GM19324 (cell line): ENCODE data around the gene CEND1.

ENCODE experiments used
- ATAC-seq: cut with Tn5 transposase; IDR thresholded peaks from one replicate; pipeline ENCODE4 v1.9.1; 2021; ENCODE audit warnings: mild to moderate bottlenecking, moderate library complexity; ENCODE audit not compliant: unreplicated experiment, low FRiP score

The CEND1 gene

DNA sequence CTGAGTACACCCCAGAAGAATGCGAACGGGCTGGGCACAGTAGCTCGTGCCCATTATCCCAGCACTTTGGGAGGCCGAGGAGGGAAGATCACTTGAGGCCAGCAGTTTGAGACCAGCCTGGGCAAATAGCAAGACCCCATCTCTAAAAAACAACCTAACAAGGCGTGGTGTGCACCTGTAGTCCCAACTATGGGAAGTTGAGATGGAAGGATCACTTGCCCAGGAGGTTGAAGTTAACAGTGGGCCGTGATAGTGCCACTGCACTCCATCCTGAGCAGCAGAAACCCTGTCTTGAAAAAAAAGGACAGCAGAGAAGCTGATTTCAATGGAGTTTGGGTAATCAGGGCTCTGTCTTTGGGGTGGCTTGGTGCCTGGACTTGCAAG, 23.2 kb upstream of the CEND1 start:
- ATAC-seq: no peak

DNA sequence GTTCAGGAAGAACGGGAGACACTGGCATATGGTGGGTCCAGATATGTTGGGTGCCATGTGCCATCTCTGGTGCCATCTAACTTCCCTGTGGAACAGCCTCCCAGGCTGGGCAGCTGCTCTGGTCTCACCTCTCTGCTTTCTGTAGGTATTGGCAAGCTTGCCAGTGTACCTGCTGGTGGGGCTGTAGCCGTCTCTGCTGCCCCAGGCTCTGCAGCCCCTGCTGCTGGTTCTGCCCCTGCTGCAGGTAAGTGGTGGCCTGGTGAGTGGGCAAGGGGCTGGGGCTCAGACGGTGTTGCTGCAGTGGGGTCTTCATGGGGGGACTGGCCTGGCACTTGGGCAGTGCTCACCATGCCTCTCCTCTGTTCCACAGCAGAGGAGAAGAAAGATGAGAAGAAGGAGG, 22.5 kb upstream of the CEND1 start:
- no peak for ATAC-seq

DNA sequence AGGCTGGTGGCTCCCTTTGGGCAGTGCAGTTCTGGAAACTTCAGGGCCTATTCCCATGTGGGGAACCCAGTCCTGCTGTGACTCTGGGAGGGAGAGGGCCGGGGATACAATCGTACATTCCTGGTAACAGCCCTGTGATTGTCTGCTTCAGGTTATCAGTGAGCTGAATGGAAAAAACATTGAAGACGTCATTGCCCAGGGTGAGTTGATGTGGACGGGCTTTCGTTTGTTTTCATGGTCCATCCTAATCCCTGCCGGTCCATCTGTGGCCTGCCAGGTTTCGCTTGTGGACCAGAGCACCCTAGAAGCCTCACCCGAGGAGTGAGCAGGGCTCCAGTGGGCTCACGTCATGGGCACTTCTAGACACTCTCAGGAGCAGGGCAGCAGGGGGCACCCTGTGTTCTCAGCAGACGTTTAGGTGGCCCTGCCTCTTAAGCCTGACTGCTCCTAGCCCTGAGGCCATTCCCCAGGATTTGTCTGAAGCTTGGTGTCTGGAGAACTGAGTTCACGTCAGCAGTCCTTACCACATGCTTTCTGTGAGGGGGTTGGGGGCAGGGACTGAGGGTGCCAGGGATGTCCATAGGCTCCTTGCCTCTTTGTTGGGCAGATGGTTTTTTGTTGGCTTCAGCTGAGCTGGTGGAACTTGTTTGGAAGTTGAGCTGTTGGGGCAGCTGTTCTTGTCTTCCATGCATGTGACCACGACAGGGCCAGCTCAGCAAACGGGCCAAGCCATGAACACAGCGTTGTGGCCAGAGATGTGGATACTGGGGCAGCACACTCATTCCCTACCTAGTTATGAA, 21.8 kb upstream of the CEND1 start:
- no peak for ATAC-seq

DNA sequence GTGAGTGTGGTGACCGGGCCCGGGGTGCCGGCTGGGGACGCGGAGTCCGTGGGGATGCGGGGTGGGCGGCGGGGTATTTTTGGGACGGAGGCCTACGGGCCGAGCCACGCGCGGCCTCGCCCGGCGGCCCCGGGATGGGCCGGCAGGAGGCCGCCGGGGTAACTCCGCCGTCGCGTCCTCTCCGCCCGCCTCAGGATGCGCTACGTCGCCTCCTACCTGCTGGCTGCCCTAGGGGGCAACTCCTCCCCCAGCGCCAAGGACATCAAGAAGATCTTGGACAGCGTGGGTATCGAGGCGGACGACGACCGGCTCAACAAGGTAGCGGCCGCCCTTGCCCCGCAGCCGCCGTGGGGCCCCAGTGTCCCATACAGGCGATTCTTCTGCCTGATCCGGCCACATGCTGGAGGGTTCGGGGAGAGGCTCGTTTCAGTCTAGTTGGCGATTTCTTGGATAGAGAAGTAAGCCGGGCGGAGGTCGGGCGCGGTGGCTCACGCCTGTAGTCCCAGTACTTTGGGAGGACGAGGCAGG, 20.2 kb upstream of the CEND1 start:
- no peak for ATAC-seq

GRCh38 chr11:809287-810039, 19.6 kb upstream of the CEND1 start, which contains the start of gene RPLP2:
RPLP2 (plus strand) TSS chr11:809967; CDS start chr11:810235, 268 bp downstream.
- peak; percentile 78 for ATAC-seq

GRCh38 chr11:808427-809286, 18.8 kb upstream of the CEND1 start:
- no peak for ATAC-seq

- ATAC-seq: no peak
These were observed 14.7 kb upstream of the CEND1 start for GRCh38 chr11:804599-804964.

DNA sequence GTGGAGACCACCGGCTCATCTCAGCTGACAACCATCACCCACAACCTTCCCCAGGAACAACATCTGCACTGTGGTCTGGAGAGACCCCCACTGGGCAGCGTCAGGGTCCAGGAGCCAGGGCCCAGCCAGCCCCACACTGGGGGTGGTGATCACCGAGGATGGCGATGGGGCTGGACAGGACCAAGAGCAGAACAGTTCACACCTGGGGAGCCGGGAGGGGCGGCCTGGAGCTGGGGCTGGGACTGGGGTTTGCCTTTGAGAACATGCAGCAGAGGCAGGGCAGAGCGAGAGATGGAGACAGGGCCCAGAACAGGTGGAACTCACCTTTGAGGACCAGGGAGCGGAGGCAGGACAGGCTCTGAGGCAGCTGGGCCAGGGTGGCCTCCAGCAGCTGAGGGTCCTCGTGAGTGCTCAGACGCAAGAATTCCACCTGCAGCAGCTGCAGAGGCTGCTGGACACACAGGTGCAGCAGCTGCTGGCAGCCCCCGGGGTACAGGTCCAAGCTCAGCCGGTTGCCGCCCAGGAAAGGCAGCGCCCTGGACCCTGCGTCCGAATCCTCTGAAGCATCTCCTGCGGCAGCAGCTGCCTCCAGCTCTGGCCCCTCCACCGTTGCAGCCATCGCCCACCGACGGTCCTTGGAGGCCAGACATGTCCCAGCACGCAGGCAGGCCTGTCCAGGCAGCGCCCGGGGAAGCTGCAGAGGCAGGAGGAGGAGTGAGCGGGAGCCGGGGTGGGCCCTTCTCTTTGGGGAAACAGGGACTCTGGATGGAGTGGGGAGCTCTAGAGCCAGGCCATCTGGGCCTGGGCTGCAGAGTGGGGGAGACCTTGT, 14.1 kb upstream of the CEND1 start:
- no peak for ATAC-seq

DNA sequence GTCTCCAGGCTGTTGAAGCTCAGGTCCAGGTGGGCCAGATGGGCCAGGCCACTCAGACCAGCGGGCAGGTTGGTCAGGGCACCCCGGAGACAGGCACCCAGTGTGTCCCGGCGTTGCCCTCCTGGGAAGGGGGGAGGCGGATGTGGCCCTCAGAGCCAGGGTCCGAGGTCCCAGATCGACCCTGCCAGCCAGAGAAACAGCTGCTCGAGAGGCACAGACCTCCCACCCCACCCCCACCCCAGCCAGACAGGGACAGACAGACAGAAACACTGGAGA, 13.5 kb upstream of the CEND1 start:
- ATAC-seq: no peak

DNA sequence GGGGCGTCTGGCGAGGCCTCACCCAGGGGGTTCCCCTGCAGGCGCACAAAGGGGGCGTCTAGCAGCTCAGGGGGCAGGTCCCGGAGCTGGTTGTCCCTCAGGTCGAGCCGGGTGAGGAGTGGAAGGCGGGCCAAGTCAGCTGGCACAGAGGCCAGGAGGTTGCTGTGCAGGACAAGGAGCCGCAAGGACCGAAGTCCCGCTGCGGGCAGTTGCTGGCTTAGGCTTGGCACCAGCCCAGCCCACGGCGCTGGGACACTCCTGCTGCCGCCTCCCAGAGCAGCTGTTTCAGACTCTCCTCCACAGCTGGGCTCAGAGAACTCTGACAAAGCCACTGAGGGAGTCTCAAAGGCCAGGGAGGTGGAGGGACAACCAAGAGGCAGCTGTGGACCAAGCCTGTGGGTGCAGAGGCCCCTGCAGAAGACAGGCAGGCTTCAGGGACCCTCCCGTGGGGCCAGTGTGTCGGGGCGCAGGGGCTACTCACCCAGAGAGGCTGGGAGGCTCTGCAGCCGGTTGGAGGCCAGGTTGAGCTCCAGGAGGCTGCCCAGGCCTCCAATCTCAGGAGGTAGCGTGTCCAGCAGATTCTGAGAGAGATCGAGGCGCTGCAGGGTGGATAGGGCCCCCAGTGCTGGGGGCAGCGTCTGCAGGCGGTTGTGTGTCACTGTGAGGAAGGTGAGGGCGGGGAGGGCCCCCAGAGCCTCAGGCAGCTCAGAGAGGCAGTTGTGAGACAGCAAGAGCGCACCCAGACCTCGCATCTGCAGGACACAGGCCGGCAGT, 13.0 kb upstream of the CEND1 start:
- no peak for ATAC-seq

GRCh38 chr11:802018-802617, 12.2 kb upstream of the CEND1 start:
- no peak for ATAC-seq

- no peak for ATAC-seq
These were observed 11.3 kb upstream of the CEND1 start for GRCh38 chr11:801097-801780.

DNA sequence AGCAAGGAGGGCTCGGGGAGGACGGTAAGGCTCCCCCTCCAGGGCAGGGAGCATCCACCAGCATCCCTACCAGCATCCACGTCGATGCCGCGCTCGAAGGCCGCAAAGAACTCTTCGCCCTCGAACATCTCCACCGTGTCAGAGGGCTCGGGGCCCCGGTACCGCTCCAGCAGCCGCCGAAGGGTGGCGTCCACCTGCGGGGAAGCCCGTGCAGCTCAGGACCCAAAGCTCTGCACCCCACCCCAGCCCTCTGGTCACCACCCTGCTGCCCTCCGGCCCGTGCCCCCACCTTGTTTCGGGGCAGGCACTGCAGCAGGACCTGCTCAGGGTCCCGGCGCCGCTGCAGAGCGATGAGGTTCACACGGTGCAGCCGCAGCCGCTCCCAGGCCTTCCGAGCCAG, 10.6 kb upstream of the CEND1 start:
- no peak for ATAC-seq

- no peak for ATAC-seq
These were observed 9.9 kb upstream of the CEND1 start for GRCh38 chr11:799641-800316.

- ATAC-seq: peak; percentile 65
These were observed 8.3 kb upstream of the CEND1 start, which contains the start of gene SLC25A22 for GRCh38 chr11:798093-798713. SLC25A22 (minus strand) TSS chr11:798281; CDS start chr11:795006, 3,275 bp downstream.

DNA sequence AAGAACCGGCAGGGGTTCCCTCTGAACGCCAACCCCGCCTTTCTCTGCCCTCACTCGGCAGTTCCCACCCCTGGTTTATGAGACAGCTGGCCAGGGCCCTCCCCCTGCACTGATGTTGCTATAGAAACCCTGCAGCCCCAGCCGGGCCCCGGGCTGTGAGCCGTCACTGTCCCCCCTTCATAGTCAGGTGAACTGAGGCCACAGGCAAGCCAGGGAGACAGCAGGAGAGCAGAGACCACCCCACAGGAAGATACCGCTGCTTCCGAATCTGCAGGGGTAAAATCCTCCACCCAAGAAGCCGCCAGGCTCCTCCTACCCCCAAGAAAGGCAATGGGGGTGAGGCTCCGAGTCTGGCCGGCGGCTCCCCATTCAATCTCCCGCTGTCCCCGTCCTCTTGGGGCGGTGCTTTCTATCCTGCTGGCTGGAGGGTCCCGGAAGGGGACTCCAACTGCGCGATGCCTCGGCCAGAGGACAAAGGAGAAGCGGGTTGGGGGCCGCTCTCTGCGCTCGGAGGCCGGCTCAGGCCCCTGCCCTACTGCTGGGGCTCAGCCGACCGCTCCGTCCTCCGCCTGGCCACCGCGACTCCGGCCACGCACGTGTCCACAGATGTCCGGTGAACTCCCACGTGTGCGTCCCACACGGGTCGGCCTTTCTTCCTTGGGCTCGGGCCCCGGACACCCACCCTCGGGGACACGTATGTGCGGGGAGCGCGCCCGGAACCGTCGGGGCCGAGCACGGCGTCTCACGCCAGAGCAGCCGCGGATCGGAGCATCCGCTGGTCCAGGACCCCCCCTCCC, 7.6 kb upstream of the CEND1 start:
- ATAC-seq: peak; percentile 43
